Pancreas (tissue), 10 donors: ENCODE data around the gene STKLD1. TPM values are rescaled to one million over a fixed set of nuclear protein-coding genes. Genes with fewer than 3 reads are reported as not detected.
"Not testable (repeated sequence)": the region's sequence is repeated elsewhere in the genome, so short reads cannot be mapped to it uniquely, and the experiment has no call there.

Experiments
- ATAC-seq, 4 donors: fragments of 200-7000 bp; cut with Tn5 transposase; one replicate each; pipeline versions ENCODE4 v1.8.0 to v1.9.1; 2020; ENCODE audit warnings: mild to moderate bottlenecking in 4 of 4, moderate library complexity in 4 of 4
- DNase-seq, 6 donors: peaks; one replicate each; pipeline ENCODE4 v3.0.0-alpha.2; 2020
- FAIRE-seq: peaks from 2 replicates; lab custom pipeline; 2012; peaks lifted over from hg19 to GRCh38; lab: Jason Lieb, UNC
- H3K27ac ChIP-seq, 4 donors: fragments of 200-600 bp; sonication (generic); 1 replicate in 3 of 4; 2 replicates in 1 of 4; pipeline versions ENCODE4 v1.5.0 to v1.8.0; 2020
- H3K27me3 ChIP-seq, 4 donors: fragments of 200-600 bp; one replicate each; pipeline ENCODE4 v1.8.0; 2021
- H3K36me3 ChIP-seq, 3 donors: fragments of 200-600 bp; sonication (generic) in 1 of 3; one replicate each; pipeline versions ENCODE4 v1.5.0 to v1.8.0; 2020 to 2021
- H3K4me1 ChIP-seq, 3 donors: fragments of 200-600 bp; one replicate each; pipeline ENCODE4 v1.8.0; 2021
- H3K4me3 ChIP-seq, 4 donors: fragments of 200-600 bp; sonication (generic) in 2 of 4; one replicate each; pipeline versions ENCODE4 v1.5.0 to v1.8.0; 2020 to 2021
- H3K9me3 ChIP-seq, 4 donors: fragments of 200-600 bp; one replicate each; pipeline ENCODE4 v1.8.0; 2021
- WGBS, 2 donors: extraction: QIAGEN DNeasy Blood & Tissue Kit; methylation state at CpG; one replicate each; pipeline ENCODE4 v1.1.7; 2013; 5-methylcytosine and 5-hydroxymethylcytosine counted together
- intact Hi-C, 3 donors: fragments of 100-400 bp; cut with DNase I; formaldehyde crosslinking; loops; one replicate each; pipeline versions ENCODE4 v1.11.1 to v1.14.2; 2022
- polyA plus RNA-seq, 2 donors: library from polyadenylated mRNA; stranded (reverse); fragments of 200-250 nt; gene quantifications; one replicate each; pipeline ENCODE4 v1.2.3, GENCODE V29; 2013
- total RNA-seq, 6 donors: library from RNA; stranded (reverse); fragmentation: NEBNext Ultra II Directional in 4 of 6; extraction: Animal tissue kit (Norgen Biotek cat#: 25700) in 4 of 6; gene quantifications; one replicate each; pipeline versions ENCODE4 v1.2.1 to v1.2.4, GENCODE V29; 2021 to 2023
- TF ChIP-seq, protein P1 (sequence below), 4 donors: fragments of 200-600 bp; sonication (generic) in 3 of 4; IDR thresholded peaks; one replicate each; pipeline versions ENCODE4 v1.5.0 to v1.8.0; 2021; ENCODE audit warnings: antibody characterized with exemption in 4 of 4
- donor health status: healthy with polysubstance abuse.
- donor health status: DM: no; HTN: no; CAD: no; lungs with moderate emphysema.
- donor health status: DM: no; HTN: no; CAD: no.
- donor health status: control.
- donor health status: control.
- donor health status: Bipolar disorder and iron deficiency.
- donor health status: DM: yes; HTN: yes; CAD: no.
- donor health status: DM: no; HTN: no; CAD: no.
- donor health status: DM: no; HTN: no; CAD: no.
- donor health status: DM: yes; HTN: yes; CAD: no.

STKLD1 gene
- total and polyA plus RNA-seq, 8 donors, result 0.31 to 3.1 (median 0.76) TPM

DNA sequence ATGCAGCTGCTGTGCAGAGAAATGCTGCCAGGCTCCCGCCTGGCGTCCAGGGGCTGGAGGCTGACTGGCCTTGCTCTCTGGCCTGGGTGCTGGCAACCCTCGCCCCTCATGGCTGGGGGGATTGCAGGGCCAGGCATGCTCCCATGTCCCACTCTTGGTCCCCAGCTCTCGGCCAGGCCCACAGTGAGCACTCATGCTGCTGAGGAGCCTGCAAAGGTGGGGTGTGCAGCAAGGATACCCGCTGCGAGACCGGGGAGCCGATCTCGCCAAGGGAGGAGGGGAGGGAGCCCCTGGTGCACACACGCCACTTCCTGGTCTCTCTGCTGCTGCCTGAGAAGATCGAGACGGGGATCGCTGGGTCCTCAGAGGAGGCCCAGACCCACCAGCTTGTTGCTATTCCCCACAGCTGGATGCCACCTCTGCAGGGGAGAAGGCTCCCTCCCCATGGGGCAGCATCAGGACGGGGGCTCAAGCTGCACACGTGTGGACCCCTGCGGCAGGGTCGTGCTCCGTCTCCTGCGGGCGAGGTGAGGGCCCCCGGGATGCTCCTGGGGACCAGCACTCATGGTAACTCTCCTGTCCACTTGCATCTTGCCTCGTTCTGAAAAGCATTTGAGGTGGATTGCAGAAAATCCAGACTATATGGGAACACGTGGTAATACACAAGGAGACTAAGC lies 69.3 kb downstream of the STKLD1 start:
- DNase-seq, result no peak
- no peak overlapping the region for H3K27ac ChIP-seq
- H3K9me3 ChIP-seq, result no peaks in the 10 kb centered on the region
- no peaks in the 10 kb centered on the region for H3K36me3 ChIP-seq
- H3K4me3 ChIP-seq, result no peak overlapping the region
- H3K27me3 ChIP-seq, result no peaks in the 10 kb centered on the region
- WGBS, 2 donors, result 78 to 89% methylated on average over 23 of the region's 23 CpGs
- no peak for ATAC-seq
- H3K4me1 ChIP-seq, result no peaks in the 10 kb centered on the region
- FAIRE-seq, result no peak
- intact Hi-C loops, result no loop called here
- TF ChIP-seq, protein P1, sequence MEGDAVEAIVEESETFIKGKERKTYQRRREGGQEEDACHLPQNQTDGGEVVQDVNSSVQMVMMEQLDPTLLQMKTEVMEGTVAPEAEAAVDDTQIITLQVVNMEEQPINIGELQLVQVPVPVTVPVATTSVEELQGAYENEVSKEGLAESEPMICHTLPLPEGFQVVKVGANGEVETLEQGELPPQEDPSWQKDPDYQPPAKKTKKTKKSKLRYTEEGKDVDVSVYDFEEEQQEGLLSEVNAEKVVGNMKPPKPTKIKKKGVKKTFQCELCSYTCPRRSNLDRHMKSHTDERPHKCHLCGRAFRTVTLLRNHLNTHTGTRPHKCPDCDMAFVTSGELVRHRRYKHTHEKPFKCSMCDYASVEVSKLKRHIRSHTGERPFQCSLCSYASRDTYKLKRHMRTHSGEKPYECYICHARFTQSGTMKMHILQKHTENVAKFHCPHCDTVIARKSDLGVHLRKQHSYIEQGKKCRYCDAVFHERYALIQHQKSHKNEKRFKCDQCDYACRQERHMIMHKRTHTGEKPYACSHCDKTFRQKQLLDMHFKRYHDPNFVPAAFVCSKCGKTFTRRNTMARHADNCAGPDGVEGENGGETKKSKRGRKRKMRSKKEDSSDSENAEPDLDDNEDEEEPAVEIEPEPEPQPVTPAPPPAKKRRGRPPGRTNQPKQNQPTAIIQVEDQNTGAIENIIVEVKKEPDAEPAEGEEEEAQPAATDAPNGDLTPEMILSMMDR (IDR thresholded peaks at IDR 0.05), result no peak

DNA sequence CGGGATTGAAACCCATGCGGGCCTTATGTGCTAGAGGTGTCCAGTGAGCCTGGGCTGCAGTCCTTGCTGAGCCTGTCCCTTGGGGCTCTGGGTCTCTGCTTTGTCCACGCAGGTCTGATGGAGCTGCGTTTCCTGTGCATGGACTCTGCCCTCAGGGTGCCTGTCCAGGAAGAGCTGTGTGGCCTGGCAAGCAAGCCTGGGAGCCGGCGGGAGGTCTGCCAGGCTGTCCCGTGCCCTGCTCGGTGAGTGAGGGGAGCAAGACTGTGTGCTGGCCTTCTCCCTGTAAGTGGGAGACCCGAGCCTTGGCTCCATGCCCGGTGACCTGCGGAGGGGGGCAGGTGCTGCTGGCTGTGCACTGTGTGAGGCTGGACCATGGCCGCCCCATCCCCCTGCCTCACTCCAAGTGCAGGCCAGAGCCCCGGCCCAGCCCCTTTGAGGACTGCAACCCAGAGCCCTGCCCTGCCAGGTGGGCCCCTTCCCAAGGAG lies 72.4 kb downstream of the STKLD1 start:
- Histone ChIP-seq H3K36me3 (no peaks in the 10 kb centered on the region), H3K4me3 (no peak overlapping the region), H3K27ac (peak overlapping the region in 1 of 4 donors; percentile 22), H3K4me1 (no peaks in the 10 kb centered on the region), H3K9me3 (no peaks in the 10 kb centered on the region), H3K27me3 (no peaks in the 10 kb centered on the region)
- peak; percentile 17 to 47 (median 40) for ATAC-seq
- TF ChIP-seq, protein P1 (IDR thresholded peaks at IDR 0.05), result no peak
- WGBS, 2 donors, result 62 to 64% methylated on average over 13 of the region's 13 CpGs
- FAIRE-seq, result no peak
- peak in 2 of 6 donors; percentile 68 to 82 for DNase-seq
- intact Hi-C loops, result no loop called here

DNA sequence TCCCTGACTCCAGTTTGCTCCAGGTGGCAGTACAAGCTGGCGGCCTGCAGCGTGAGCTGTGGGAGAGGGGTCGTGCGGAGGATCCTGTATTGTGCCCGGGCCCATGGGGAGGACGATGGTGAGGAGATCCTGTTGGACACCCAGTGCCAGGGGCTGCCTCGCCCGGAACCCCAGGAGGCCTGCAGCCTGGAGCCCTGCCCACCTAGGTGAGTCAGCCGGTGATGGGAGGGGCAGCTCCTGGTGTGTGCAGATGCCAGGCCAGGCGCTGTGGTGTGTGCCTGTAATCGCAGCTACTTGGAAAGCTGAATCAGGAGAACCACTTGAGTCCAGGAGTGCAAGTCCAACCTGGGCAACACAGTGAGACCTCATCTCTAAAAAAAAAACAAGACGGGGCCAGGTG lies 73.6 kb downstream of the STKLD1 start:
- TF ChIP-seq, protein P1 (IDR thresholded peaks at IDR 0.05), result no peak
- FAIRE-seq (no peak), DNase-seq (peak in 5 of 6 donors; percentile 51 to 89 (median 74)), ATAC-seq (peak; percentile 85 to 94 (median 90))
- Histone ChIP-seq H3K4me3 (no peak overlapping the region), H3K4me1 (no peaks in the 10 kb centered on the region), H3K9me3 (no peaks in the 10 kb centered on the region), H3K36me3 (no peaks in the 10 kb centered on the region), H3K27ac (peak overlapping the region in 1 of 4 donors; percentile 33), H3K27me3 (no peaks in the 10 kb centered on the region)
- WGBS, 2 donors, result 77 to 83% methylated on average over 12 of the region's 12 CpGs
- intact Hi-C loops, result no loop called here

DNA sequence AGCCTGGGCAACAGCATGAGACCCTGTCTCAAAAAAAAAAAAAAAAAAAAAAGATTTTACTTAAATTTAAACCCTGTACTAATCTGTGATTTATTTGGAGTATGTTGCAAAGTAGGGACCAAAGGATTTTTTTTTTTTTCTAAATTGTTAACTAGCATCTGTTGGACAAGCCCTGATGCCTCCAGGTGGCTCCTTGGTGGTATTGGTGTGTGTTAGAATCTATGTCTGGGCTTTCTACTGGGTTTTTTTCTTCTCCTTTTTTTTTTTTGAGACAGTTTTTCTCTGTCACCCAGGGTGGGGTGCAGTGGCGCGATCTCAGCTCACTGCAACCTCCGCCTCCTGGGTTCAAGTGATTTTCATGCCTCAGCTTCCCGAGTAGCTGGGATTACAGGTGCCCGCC lies 75.7 kb downstream of the STKLD1 start:
- ATAC-seq, H3K27me3 ChIP-seq, H3K4me1 ChIP-seq, DNase-seq, H3K9me3 ChIP-seq, FAIRE-seq, H3K36me3 ChIP-seq, intact Hi-C loops, H3K4me3 ChIP-seq, H3K27ac ChIP-seq: not testable (repeated sequence)
- WGBS, 2 donors, result 87 to 93% methylated on average over 5 of the region's 5 CpGs

DNA sequence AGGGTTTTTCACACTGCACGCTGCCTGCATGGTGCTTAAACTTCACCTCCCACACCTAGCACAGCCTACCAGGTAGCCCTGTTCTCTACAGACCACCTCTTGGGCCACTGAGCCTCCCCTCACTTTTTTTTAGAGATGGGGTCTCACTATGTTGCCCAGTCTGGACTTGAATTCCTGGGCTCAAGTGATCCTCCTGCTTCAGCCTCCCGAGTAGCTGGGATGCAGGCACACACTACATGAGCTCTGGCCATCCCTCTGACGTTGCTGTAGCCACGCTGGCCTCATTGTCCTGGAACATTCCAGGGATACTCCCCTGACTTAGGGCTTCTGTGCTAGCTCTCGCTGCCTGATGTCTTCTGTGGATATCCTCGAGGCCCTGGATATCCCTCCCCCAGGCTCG lies 76.4 kb downstream of the STKLD1 start:
- WGBS, 2 donors, result 85 to 87% methylated on average over 7 of the region's 7 CpGs
- ATAC-seq, result no peak
- H3K27me3 ChIP-seq, result no peaks in the 10 kb centered on the region
- no peak overlapping the region for H3K27ac ChIP-seq
- intact Hi-C loops, result no loop called here
- no peak overlapping the region for H3K4me3 ChIP-seq
- no peak for DNase-seq
- H3K36me3 ChIP-seq, result no peaks in the 10 kb centered on the region
- FAIRE-seq, result no peak
- H3K9me3 ChIP-seq, result no peaks in the 10 kb centered on the region
- no peaks in the 10 kb centered on the region for H3K4me1 ChIP-seq
- TF ChIP-seq, protein P1 (IDR thresholded peaks at IDR 0.05), result no peak
